Astrocyte (in vitro differentiated cells and primary cell): ENCODE measurements around the gene HS2ST1. TPM values are rescaled to one million over a fixed set of nuclear protein-coding genes. Genes with fewer than 3 reads are reported as not detected.

Experiments
- DNase-seq: peaks from one replicate; pipeline ENCODE4 v3.0.0-alpha.2; 2010; ENCODE audit warnings: low read depth
- FAIRE-seq: peaks from 2 replicates; lab custom pipeline; 2011; peaks lifted over from hg19 to GRCh38; lab: Jason Lieb, UNC
- H2AFZ ChIP-seq: 2 replicates; pipeline ENCODE4 v1.6.0; 2012; ENCODE audit warnings: low read depth, low read length, inconsistent platforms
- H3K27ac ChIP-seq: 2 replicates; pipeline ENCODE4 v1.5.1; 2011; ENCODE audit warnings: low read depth, low read length, inconsistent platforms
- H3K27me3 ChIP-seq: 2 replicates; pipeline ENCODE4 v1.6.0; 2011; ENCODE audit warnings: low read length, inconsistent platforms; ENCODE audit not compliant: insufficient read depth
- H3K36me3 ChIP-seq: 2 replicates; pipeline ENCODE4 v1.5.1; 2011; ENCODE audit warnings: low read length, inconsistent platforms; ENCODE audit not compliant: insufficient read depth
- H3K4me1 ChIP-seq: 2 replicates; pipeline ENCODE4 v1.5.1; 2011; ENCODE audit warnings: low read length, inconsistent platforms; ENCODE audit not compliant: insufficient read depth
- H3K4me2 ChIP-seq: 2 replicates; pipeline ENCODE4 v1.6.0; 2012; ENCODE audit warnings: low read length, inconsistent platforms
- H3K4me3 ChIP-seq: 2 replicates; pipeline ENCODE4 v1.5.1; 2011; ENCODE audit warnings: low read depth, mild to moderate bottlenecking, low read length, inconsistent platforms; ENCODE audit not compliant: insufficient read depth
- H3K79me2 ChIP-seq: 2 replicates; pipeline ENCODE4 v1.6.0; 2012; ENCODE audit warnings: mild to moderate bottlenecking, low read length, inconsistent platforms; ENCODE audit not compliant: insufficient read depth
- H3K9ac ChIP-seq: 2 replicates; pipeline ENCODE4 v1.6.0; 2012; ENCODE audit warnings: mild to moderate bottlenecking, low read length, inconsistent platforms
- H3K9me3 ChIP-seq: 2 replicates; pipeline ENCODE4 v1.5.1; 2012; ENCODE audit warnings: low read depth, mild to moderate bottlenecking, low read length, inconsistent platforms; ENCODE audit not compliant: insufficient read depth
- H4K20me1 ChIP-seq: 2 replicates; pipeline ENCODE4 v1.6.0; 2012; ENCODE audit warnings: low read length, inconsistent platforms; ENCODE audit not compliant: insufficient read depth
- H3K27ac Mint-ChIP-seq: one replicate; pipeline ENCODE4 v1.8.0; 2021; ENCODE audit warnings: mild to moderate bottlenecking, mixed read lengths; ENCODE audit not compliant: unreplicated experiment
- H3K27me3 Mint-ChIP-seq: one replicate; pipeline ENCODE4 v1.8.0; 2021; ENCODE audit warnings: low read depth, mixed read lengths; ENCODE audit not compliant: unreplicated experiment
- H3K36me3 Mint-ChIP-seq: one replicate; pipeline ENCODE4 v1.8.0; 2021; ENCODE audit warnings: low read depth, mixed read lengths; ENCODE audit not compliant: unreplicated experiment
- H3K4me1 Mint-ChIP-seq: one replicate; pipeline ENCODE4 v1.8.0; 2021; ENCODE audit warnings: low read depth, mixed read lengths; ENCODE audit not compliant: unreplicated experiment
- H3K4me3 Mint-ChIP-seq: one replicate; pipeline ENCODE4 v1.8.0; 2021; ENCODE audit warnings: mild to moderate bottlenecking, moderate library complexity, mixed read lengths; ENCODE audit not compliant: unreplicated experiment
- H3K9me3 Mint-ChIP-seq: one replicate; pipeline ENCODE4 v1.8.0; 2021; ENCODE audit warnings: mild to moderate bottlenecking, mixed read lengths; ENCODE audit not compliant: unreplicated experiment
- CTCF ChIP-seq: IDR thresholded peaks from 2 replicates; pipeline ENCODE4 v1.5.1; 2011; ENCODE audit warnings: low read depth, mild to moderate bottlenecking, inconsistent platforms, low read length, moderate library complexity; ENCODE audit not compliant: insufficient read depth
- EZH2 ChIP-seq: IDR thresholded peaks from 2 replicates; pipeline ENCODE4 v1.6.1; 2012; ENCODE audit warnings: mild to moderate bottlenecking, low read length, inconsistent platforms; ENCODE audit not compliant: insufficient read depth
- total RNA-seq: library from RNA; stranded (reverse); gene quantifications from 2 replicates; pipeline ENCODE4 v1.2.1, GENCODE V29; 2021

The HS2ST1 gene
- total RNA-seq, 1 donor from 2014 or later, result 34.7 TPM

GRCh38 chr1:87044840-87045239 is 130.4 kb downstream of the HS2ST1 start:
- no peak for FAIRE-seq

GRCh38 chr1:87045761-87046304 is 131.4 kb downstream of the HS2ST1 start:
- Histone ChIP-seq H3K4me2 (no peak overlapping the region), H4K20me1 (no peaks in the 10 kb centered on the region), H3K27ac (no peak overlapping the region), H3K4me1 (no peaks in the 10 kb centered on the region), H3K79me2 (peaks cover 4% of the 10 kb centered on the region), H2AFZ (no peak overlapping the region), H3K27me3 (no peaks in the 10 kb centered on the region), H3K36me3 (no peaks in the 10 kb centered on the region), H3K9me3 (no peaks in the 10 kb centered on the region), H3K9ac (no peak overlapping the region), H3K4me3 (no peak overlapping the region)
- H3K27ac Mint-ChIP-seq, result no peak overlapping the region
- DNase-seq, result peak; percentile 55
- peaks cover 4% of the 10 kb centered on the region for H3K4me1 Mint-ChIP-seq
- TF ChIP-seq EZH2 (no peak), CTCF (no peak)
- H3K4me3 Mint-ChIP-seq, result no peak overlapping the region
- no peaks in the 10 kb centered on the region for H3K9me3 Mint-ChIP-seq
- H3K36me3 Mint-ChIP-seq, result no peaks in the 10 kb centered on the region
- FAIRE-seq, result no peak
- H3K27me3 Mint-ChIP-seq, result no peaks in the 10 kb centered on the region

More at GRCh38 chr1:87044840-87045239, 130.4 kb downstream of the HS2ST1 start:
- DNase-seq, result no peak
- H3K79me2 ChIP-seq, result peaks cover 4% of the 10 kb centered on the region
- no peaks in the 10 kb centered on the region for H3K27me3 ChIP-seq
- H3K27ac ChIP-seq, result no peak overlapping the region
- Mint-ChIP-seq H3K36me3 (no peaks in the 10 kb centered on the region), H3K4me1 (peaks cover 4% of the 10 kb centered on the region), H3K4me3 (no peak overlapping the region), H3K27me3 (no peaks in the 10 kb centered on the region), H3K27ac (no peak overlapping the region), H3K9me3 (no peaks in the 10 kb centered on the region)
- no peak overlapping the region for H3K9ac ChIP-seq
- H4K20me1 ChIP-seq, result no peaks in the 10 kb centered on the region
- no peak for TF ChIP-seq EZH2
- TF ChIP-seq CTCF, result no peak
- H3K4me2 ChIP-seq, result no peak overlapping the region
- H2AFZ ChIP-seq, result no peak overlapping the region
- H3K4me3 ChIP-seq, result no peak overlapping the region
- no peaks in the 10 kb centered on the region for H3K9me3 ChIP-seq
- no peaks in the 10 kb centered on the region for H3K36me3 ChIP-seq
- H3K4me1 ChIP-seq, result no peaks in the 10 kb centered on the region

- H3K36me3 Mint-ChIP-seq, result no peaks in the 10 kb centered on the region
- H3K4me3 ChIP-seq, result no peak overlapping the region
- peaks cover 4% of the 10 kb centered on the region for H3K4me1 Mint-ChIP-seq
- DNase-seq, result no peak
- no peaks in the 10 kb centered on the region for H3K27me3 Mint-ChIP-seq
- no peak overlapping the region for H2AFZ ChIP-seq
- H3K4me1 ChIP-seq, result no peaks in the 10 kb centered on the region
- H3K9me3 Mint-ChIP-seq, result no peaks in the 10 kb centered on the region
- H3K9me3 ChIP-seq, result no peaks in the 10 kb centered on the region
- TF ChIP-seq EZH2 (no peak), CTCF (no peak)
- H3K27ac Mint-ChIP-seq, result no peak overlapping the region
- no peaks in the 10 kb centered on the region for H4K20me1 ChIP-seq
- H3K79me2 ChIP-seq, result peaks cover 4% of the 10 kb centered on the region
- no peak for FAIRE-seq
- H3K9ac ChIP-seq, result no peak overlapping the region
- no peaks in the 10 kb centered on the region for H3K27me3 ChIP-seq
- H3K4me2 ChIP-seq, result no peak overlapping the region
- H3K27ac ChIP-seq, result no peak overlapping the region
- H3K36me3 ChIP-seq, result no peaks in the 10 kb centered on the region
- H3K4me3 Mint-ChIP-seq, result no peak overlapping the region
Measured at GRCh38 chr1:87046951-87047350, 132.5 kb downstream of the HS2ST1 start.
